Breast epithelium (tissue), 4 donors: Measurements from ENCODE around the gene UQCRC2. TPM values are rescaled to one million over a fixed set of nuclear protein-coding genes. Genes with fewer than 3 reads are reported as not detected.
A peak's percentile ranks its signal among the peaks of the same experiment; 100 is the strongest.
"Not testable (repeated sequence)": the region's sequence is repeated elsewhere in the genome, so short reads cannot be mapped to it uniquely, and the experiment has no call there.

Experiments
- DNase-seq, 2 donors: peaks; one replicate each; pipeline ENCODE4 v3.0.0-alpha.2; 2019; ENCODE audit warnings: low spot score in 2 of 2
- H3K27ac ChIP-seq, 2 donors: fragments of 200-600 bp; sonication (generic) in 1 of 2; one replicate each; pipeline ENCODE4 v1.5.1; 2016 to 2019; ENCODE audit warnings: mild to moderate bottlenecking in 1 of 2
- H3K27me3 ChIP-seq, 2 donors: fragments of 200-600 bp; sonication (generic) in 1 of 2; one replicate each; pipeline versions ENCODE4 v1.5.1 to v1.6.0; 2017 to 2019; ENCODE audit warnings: control low read depth in 1 of 2, mild to moderate bottlenecking in 1 of 2
- H3K36me3 ChIP-seq: fragments of 200-600 bp; one replicate; pipeline ENCODE4 v1.5.1; 2019
- H3K4me1 ChIP-seq, 2 donors: fragments of 200-600 bp; sonication (generic); one replicate each; pipeline ENCODE4 v1.5.1; 2016 to 2019; ENCODE audit warnings: control low read depth in 1 of 2
- H3K4me3 ChIP-seq, 3 donors: fragments of 200-600 bp; sonication (generic); 1 replicate in 2 of 3; 2 replicates in 1 of 3; pipeline ENCODE4 v1.5.1; 2016 to 2019; ENCODE audit warnings: mild to moderate bottlenecking in 3 of 3, moderate library complexity in 2 of 3
- H3K9me3 ChIP-seq, 2 donors: fragments of 200-600 bp; sonication (generic) in 1 of 2; one replicate each; pipeline ENCODE4 v1.5.1; 2016 to 2019; ENCODE audit warnings: control low read depth in 1 of 2
- POLR2A ChIP-seq: fragments of 450-650 bp; IDR thresholded peaks from one replicate; pipeline ENCODE4 v1.6.1; 2016; ENCODE audit warnings: antibody characterized with exemption, mild to moderate bottlenecking, moderate library complexity
- POLR2AphosphoS5 ChIP-seq, 3 donors: sonication (generic); formaldehyde crosslinking; IDR thresholded peaks; one replicate each; pipeline ENCODE4 v1.6.1; 2017; ENCODE audit warnings: antibody characterized with exemption in 3 of 3
- intact Hi-C: fragments of 100-400 bp; cut with DNase I; formaldehyde crosslinking; loops from one replicate; pipeline ENCODE4 v1.15.1; 2023; ENCODE audit warnings: low total_unique reads
- total RNA-seq, 3 donors: library from RNA; depleted of rRNA; stranded (reverse); fragments of >200 nt; gene quantifications; one replicate each; pipeline ENCODE4 v1.1.0, GENCODE V29; 2016
- TF ChIP-seq, protein P1 (sequence below), 3 donors: fragments of 450-650 bp; IDR thresholded peaks; one replicate each; pipeline ENCODE4 v1.5.1; 2016 to 2017; ENCODE audit warnings: antibody characterized with exemption in 3 of 3, mild to moderate bottlenecking in 3 of 3, moderate library complexity in 3 of 3

Gene UQCRC2
- total RNA-seq, result 100 to 1,000 TPM; 142 to 177 (median 173) TPM

DNA sequence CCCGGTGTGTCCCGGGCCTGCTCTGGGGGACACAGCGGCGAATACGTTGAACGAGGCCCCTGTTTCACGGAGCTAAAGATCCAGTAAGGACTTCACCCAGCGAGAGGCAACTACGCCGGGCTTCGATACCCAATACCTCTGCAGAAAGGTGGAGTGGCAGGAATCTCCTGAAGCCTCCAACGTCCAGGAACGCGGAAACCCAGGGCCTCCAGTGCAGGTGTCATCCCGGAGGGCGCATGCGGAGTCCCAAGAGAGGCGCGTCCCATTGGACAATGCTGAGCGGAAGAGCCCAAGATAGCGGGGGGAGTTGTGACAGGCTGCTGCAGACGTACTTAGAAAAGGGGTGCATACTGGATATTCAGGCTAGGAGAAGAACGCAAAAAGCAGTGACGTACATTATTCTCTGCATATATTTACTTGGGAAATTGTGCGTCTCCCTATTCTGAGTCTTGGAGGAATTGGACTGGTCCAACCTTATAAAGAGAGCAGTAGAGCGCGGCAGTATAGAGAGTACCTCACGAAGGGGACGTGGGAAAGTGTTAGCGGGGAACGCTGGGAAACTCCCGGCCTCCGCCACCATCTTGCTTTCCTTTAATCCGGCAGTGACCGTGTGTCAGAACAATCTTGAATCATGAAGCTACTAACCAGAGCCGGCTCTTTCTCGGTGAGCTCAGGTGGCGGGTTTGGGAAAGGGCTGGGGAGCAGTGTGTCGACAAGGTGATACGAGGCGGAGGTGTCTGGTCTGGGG is at the start of gene UQCRC2:
Gene UQCRC2, plus strand, starts transcription at position 569 of the 748 bp plus-strand sequence. Its CDS starts 63 bp downstream, at position 632.
- Histone ChIP-seq H3K4me3 (peak within 1 kb of the TSS; percentile 69 to 92 (median 81)), H3K27ac (peak within 1 kb of the TSS; percentile 91 to 95), H3K27me3 (no peaks in the 10 kb centered on the region), H3K9me3 (no peaks in the 10 kb centered on the region), H3K4me1 (peaks cover 0 to 23% of the 10 kb centered on the region in 2 donors), H3K36me3 (no peaks in the 10 kb centered on the region)
- no peak for TF ChIP-seq POLR2A
- TF ChIP-seq POLR2AphosphoS5 (IDR thresholded peaks at IDR 0.05), result peak; percentile 60 to 89 (median 79)
- intact Hi-C loops, result loop anchor here (5.0 kb wide), 1 partner anchor 344 kb away; the partner anchor contains the start of gene POLR3E
- DNase-seq, result peak; percentile 88

DNA sequence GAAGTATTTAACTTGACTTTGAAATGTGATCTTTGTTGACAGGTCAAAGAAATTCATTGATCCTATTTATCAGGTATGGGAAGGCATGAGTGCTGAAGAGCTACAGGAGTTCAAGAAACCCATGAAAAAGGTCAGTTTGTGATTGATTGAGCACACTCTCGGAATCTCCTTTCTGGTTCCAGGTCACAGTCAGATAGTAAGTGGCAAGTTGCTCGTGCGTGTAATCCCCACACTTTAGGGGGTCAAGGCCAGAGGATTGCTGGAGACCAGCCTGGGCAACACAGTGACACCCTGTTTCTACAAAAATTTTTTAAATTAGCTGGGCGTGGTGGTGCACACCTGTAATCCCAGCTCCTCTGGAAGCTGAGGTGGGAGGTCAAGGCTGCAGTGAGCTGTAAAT is 20.5 kb upstream of the UQCRC2 start:
- intact Hi-C loops, DNase-seq, H3K4me3 ChIP-seq, H3K36me3 ChIP-seq, H3K27ac ChIP-seq, H3K9me3 ChIP-seq, H3K4me1 ChIP-seq, H3K27me3 ChIP-seq: not testable (repeated sequence)

DNA sequence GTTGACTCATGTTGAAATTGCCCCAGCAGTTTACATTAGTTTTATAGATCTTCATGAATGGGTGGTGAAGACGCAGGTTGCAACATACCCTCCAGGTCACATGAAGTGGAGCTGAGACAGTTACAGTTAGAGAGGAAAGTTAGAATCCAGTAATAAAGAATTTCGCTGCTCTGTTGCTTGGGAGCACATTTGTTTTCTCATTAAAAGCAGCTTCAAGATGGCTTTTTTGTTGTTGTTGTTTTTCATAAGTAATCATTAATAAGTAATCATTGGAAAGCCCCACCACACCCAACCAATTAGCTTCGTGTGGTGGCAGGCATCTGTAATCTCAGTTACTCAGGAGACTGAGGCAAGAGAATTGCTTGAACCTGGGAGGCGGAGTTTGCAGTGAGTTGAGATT is 19.8 kb upstream of the UQCRC2 start:
- not testable (repeated sequence) for H3K27ac ChIP-seq

DNA sequence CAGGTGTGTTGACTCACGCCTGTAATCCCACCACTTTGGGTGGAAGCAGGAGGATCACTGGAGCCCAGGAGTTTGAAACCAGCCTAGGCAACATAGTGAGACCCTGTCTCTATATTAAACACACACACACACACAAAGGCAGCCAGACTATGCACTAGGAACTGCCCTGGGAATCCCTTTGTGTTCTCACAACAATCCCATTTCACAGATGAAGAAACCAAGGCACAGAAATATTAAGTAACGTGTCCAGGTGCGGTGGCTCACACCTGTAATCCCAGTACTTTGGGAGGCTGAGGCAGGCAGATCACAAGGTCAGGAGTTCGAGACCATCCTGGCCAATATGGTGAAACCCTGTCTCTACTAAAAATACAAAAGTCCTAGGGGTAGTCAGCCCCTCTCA is 19.4 kb upstream of the UQCRC2 start:
- H3K27me3 ChIP-seq, H3K27ac ChIP-seq, H3K9me3 ChIP-seq, H3K4me3 ChIP-seq, DNase-seq, H3K36me3 ChIP-seq, intact Hi-C loops, H3K4me1 ChIP-seq: not testable (repeated sequence)

More for the DNA sequence above, 19.8 kb upstream of the UQCRC2 start:
- H3K4me1 ChIP-seq, H3K4me3 ChIP-seq, H3K9me3 ChIP-seq, H3K27me3 ChIP-seq, DNase-seq, intact Hi-C loops, H3K36me3 ChIP-seq: not testable (repeated sequence)

DNA sequence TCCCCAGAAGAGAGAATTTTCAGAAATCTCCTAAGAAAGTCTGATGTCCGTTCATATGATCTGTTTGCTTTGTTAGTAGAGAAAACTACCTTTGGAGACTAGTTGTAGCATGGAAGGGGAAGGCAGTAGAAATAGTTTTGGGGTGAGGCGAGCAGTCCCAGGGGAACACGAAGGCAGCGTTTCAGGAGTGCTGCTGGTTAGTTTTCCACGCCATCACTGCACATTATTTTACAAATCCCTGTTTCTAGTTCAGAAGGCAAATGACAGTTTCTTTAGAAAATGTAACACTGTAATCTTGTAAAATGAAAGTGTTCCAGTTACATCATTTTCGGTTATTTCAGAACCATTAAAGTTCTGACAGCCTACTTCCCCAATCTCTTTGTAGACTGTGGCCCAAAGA is 16.9 kb upstream of the UQCRC2 start:
- H3K36me3 ChIP-seq, H3K9me3 ChIP-seq, H3K27ac ChIP-seq, H3K4me1 ChIP-seq, DNase-seq, intact Hi-C loops, H3K4me3 ChIP-seq, H3K27me3 ChIP-seq: not testable (repeated sequence)

DNA sequence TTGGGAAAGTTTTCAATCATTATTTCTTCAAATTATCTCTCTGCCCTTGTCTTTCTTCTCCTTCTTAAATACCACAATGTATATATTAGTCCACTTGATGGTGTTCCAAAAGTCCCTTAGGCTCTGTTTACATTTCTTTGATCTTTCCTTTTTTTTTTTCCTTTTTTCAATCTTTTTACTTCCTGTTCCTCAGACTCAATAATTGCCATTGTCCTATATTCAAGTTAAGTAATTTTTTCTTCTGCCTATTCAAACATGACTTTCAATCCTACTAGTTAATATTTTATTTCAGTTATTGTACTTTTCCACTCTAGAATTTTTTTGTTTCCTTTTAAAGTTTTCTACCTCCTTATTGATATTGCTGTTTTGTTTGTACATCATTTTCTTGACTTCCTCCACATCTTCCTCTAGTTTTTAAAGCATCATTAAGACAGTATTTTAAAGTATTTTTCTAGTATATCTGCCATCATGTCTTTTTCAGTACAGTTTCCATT is 15.8 kb upstream of the UQCRC2 start:
- H3K4me1 ChIP-seq, result no peaks in the 10 kb centered on the region
- intact Hi-C loops, result no loop called here
- DNase-seq, result no peak
- no peaks in the 10 kb centered on the region for H3K9me3 ChIP-seq
- H3K4me3 ChIP-seq, result no peak overlapping the region
- H3K36me3 ChIP-seq, result no peaks in the 10 kb centered on the region
- no peak for TF ChIP-seq POLR2AphosphoS5 (IDR thresholded peaks at IDR 0.05)
- TF ChIP-seq, protein P1, sequence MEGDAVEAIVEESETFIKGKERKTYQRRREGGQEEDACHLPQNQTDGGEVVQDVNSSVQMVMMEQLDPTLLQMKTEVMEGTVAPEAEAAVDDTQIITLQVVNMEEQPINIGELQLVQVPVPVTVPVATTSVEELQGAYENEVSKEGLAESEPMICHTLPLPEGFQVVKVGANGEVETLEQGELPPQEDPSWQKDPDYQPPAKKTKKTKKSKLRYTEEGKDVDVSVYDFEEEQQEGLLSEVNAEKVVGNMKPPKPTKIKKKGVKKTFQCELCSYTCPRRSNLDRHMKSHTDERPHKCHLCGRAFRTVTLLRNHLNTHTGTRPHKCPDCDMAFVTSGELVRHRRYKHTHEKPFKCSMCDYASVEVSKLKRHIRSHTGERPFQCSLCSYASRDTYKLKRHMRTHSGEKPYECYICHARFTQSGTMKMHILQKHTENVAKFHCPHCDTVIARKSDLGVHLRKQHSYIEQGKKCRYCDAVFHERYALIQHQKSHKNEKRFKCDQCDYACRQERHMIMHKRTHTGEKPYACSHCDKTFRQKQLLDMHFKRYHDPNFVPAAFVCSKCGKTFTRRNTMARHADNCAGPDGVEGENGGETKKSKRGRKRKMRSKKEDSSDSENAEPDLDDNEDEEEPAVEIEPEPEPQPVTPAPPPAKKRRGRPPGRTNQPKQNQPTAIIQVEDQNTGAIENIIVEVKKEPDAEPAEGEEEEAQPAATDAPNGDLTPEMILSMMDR (IDR thresholded peaks at IDR 0.05), result no peak
- no peak for TF ChIP-seq POLR2A
- H3K27me3 ChIP-seq, result no peaks in the 10 kb centered on the region
- H3K27ac ChIP-seq, result no peak overlapping the region

DNA sequence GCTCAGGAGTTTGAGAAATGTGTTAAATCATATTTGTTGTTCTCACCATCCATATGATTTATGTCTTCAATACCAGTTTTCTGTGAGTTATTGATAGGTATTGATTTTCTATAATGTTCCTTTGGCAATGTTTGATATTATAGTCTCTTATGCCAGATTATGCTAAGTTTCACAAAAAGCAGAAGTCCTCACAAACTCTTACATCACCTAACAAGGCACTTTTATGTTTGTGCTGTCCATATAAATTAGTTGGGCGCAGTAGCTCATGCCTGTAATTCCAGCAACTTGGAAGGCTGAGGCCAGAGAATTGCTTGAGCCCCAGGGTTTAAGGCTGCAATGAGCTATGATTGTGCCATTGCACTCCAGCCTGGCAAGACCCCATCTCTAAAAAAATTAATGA is 12.6 kb upstream of the UQCRC2 start:
- no peak overlapping the region for H3K27ac ChIP-seq
- H3K4me1 ChIP-seq, result no peaks in the 10 kb centered on the region
- no peaks in the 10 kb centered on the region for H3K27me3 ChIP-seq
- no peak for DNase-seq
- TF ChIP-seq POLR2A (no peak), POLR2AphosphoS5 (IDR thresholded peaks at IDR 0.05) (no peak)
- TF ChIP-seq, protein P1 (IDR thresholded peaks at IDR 0.05), result no peak
- no peaks in the 10 kb centered on the region for H3K36me3 ChIP-seq
- intact Hi-C loops, result no loop called here
- H3K9me3 ChIP-seq, result no peaks in the 10 kb centered on the region
- no peak overlapping the region for H3K4me3 ChIP-seq
